ENCODE results near the gene ZNF410.
"Not testable (repeated sequence)": the region's sequence is repeated elsewhere in the genome, so short reads cannot be mapped to it uniquely, and the experiment has no call there.

The ZNF410 gene

GRCh38 chr14:73886449-73887317 lies at the start of gene ZNF410:
TSS of gene ZNF410 (plus strand) at chr14:73886859. CDS start at chr14:73892176, 5,317 bp downstream.
- peak; percentile 50 for DNase-seq (ENCODE audit: low read depth, low spot score)

- DNase-seq (ENCODE audit: low read depth, low spot score), result not testable (repeated sequence)
These were observed 48.2 kb upstream of the ZNF410 start for GRCh38 chr14:73838293-73839034.

- no peak for DNase-seq (ENCODE audit: low read depth, low spot score)
These were observed 44.5 kb upstream of the ZNF410 start for GRCh38 chr14:73842201-73842600.

- no peak for DNase-seq (ENCODE audit: low read depth, low spot score)
These were observed 43.8 kb upstream of the ZNF410 start for GRCh38 chr14:73842851-73843250.

- no peak for DNase-seq (ENCODE audit: low read depth, low spot score)
These were observed 43.4 kb upstream of the ZNF410 start for GRCh38 chr14:73843296-73843695.

GRCh38 chr14:73846947-73847346 lies 39.7 kb upstream of the ZNF410 start:
- DNase-seq (ENCODE audit: low read depth, low spot score), result no peak

GRCh38 chr14:73851000-73851399 lies 35.7 kb upstream of the ZNF410 start:
- DNase-seq (ENCODE audit: low read depth, low spot score), result no peak

- peak; percentile 75 for DNase-seq (ENCODE audit: low read depth, low spot score)
These were observed 34.9 kb upstream of the ZNF410 start, which contains the start of gene PTGR2 for GRCh38 chr14:73851567-73852382. TSS of gene PTGR2 (plus strand) at chr14:73851831. CDS start at chr14:73858863, 7,032 bp downstream.

GRCh38 chr14:73859145-73859544 lies 27.5 kb upstream of the ZNF410 start:
- DNase-seq (ENCODE audit: low read depth, low spot score), result no peak

- no peak for DNase-seq (ENCODE audit: low read depth, low spot score)
These were observed 25.6 kb upstream of the ZNF410 start for GRCh38 chr14:73861073-73861472.

- no peak for DNase-seq (ENCODE audit: low read depth, low spot score)
These were observed 24.2 kb upstream of the ZNF410 start for GRCh38 chr14:73862480-73862879.

GRCh38 chr14:73863209-73863608 lies 23.4 kb upstream of the ZNF410 start:
- DNase-seq (ENCODE audit: low read depth, low spot score), result no peak

GRCh38 chr14:73865534-73866113 lies 21.0 kb upstream of the ZNF410 start:
- no peak for DNase-seq (ENCODE audit: low read depth, low spot score)

- not testable (repeated sequence) for DNase-seq (ENCODE audit: low read depth, low spot score)
These were observed 16.9 kb upstream of the ZNF410 start for GRCh38 chr14:73869754-73870153.

- no peak for DNase-seq (ENCODE audit: low read depth, low spot score)
These were observed 16.0 kb upstream of the ZNF410 start for GRCh38 chr14:73870525-73871235.

- no peak for DNase-seq (ENCODE audit: low read depth, low spot score)
These were observed 13.0 kb upstream of the ZNF410 start for GRCh38 chr14:73873660-73874059.

- no peak for DNase-seq (ENCODE audit: low read depth, low spot score)
These were observed 8.9 kb upstream of the ZNF410 start for GRCh38 chr14:73877790-73878189.

- DNase-seq (ENCODE audit: low read depth, low spot score), result no peak
These were observed 8.2 kb upstream of the ZNF410 start for GRCh38 chr14:73878436-73878835.

GRCh38 chr14:73879027-73879426 lies 7.6 kb upstream of the ZNF410 start:
- DNase-seq (ENCODE audit: low read depth, low spot score), result no peak

GRCh38 chr14:73884438-73885190 lies 2.0 kb upstream of the ZNF410 start:
- no peak for DNase-seq (ENCODE audit: low read depth, low spot score)

Measured in iPS DF 19.7 (cell line).